ENCODE data around the gene FN1. TPM values are rescaled to one million over a fixed set of nuclear protein-coding genes. Genes with fewer than 3 reads are reported as not detected.

FN1 gene
- total and polyA plus RNA-seq, 2 of the 8 experiments (the other 6 are each of a cell fraction or from before 2014, with no cell fraction given) = 42.9 to 109 TPM

DNA sequence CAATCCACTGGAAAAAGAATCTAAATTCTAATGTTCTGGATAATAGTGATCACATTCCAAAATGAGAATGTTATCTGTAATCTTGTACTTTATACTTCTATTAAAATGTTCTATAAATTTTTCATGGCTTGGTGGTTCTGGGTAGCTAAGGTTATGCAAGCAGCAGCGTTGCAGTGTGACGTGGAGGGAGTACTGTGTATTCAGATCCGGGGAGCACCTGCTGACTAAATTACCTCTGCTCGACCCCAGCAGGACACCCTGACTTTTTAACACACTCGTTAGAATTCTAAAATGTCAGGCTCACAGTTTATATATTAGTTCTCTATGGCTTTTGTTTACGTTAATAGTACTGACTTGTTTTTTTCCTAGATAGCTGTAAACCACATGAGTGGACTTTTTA, 111.1 kb downstream of the FN1 start:
- H2BK15ac ChIP-seq (ENCODE audit: low read length) = no peak overlapping the region
- no peak for FAIRE-seq
- no peak overlapping the region for H4K5ac ChIP-seq (ENCODE audit: insufficient read length, low read depth, low read length)
- H3K79me2 ChIP-seq (ENCODE audit: control insufficient read depth in 1 of 2, insufficient read depth in 2 of 2, low read length in 2 of 2) = peaks cover 0 to 72% of the 10 kb centered on the region in 2 experiments; a peak in 2 of 4 replicates
- no peak overlapping the region for H3K4me2 ChIP-seq (ENCODE audit: insufficient read depth in 1 of 2, low read depth in 2 of 2, low read length in 2 of 2)
- no peak overlapping the region for H2BK12ac ChIP-seq (ENCODE audit: low read depth, low read length)
- peaks cover 0 to 2% (median under 1%) of the 10 kb centered on the region in 4 experiments; a peak in 1 of 7 replicates for H3K4me1 ChIP-seq (replicated peaks in 1 of 4; ENCODE audit: control insufficient read depth in 3 of 4, insufficient read depth in 4 of 4, low read length in 3 of 4)
- 84% methylated on average over 6 of the region's 6 CpGs; no CpG with 5 or more reads in 1 of the 2 experiments for WGBS, 2 experiments (ENCODE audit: extremely low coverage in 1 of 2, insufficient coverage in 1 of 2, insufficient read length in 1 of 2, insufficient replicate concordance in 2 of 2, low coverage in 1 of 2, low lambda C conversion rate in 2 of 2, missing lambda C conversion rate in 1 of 2)
- no peaks in the 10 kb centered on the region for H3K27me3 ChIP-seq (replicated peaks in 1 of 4; ENCODE audit: control insufficient read depth in 3 of 4, extremely low read depth in 1 of 4, insufficient read depth in 3 of 4, low read length in 3 of 4)
- no peak overlapping the region for H4K91ac ChIP-seq (replicated peaks; ENCODE audit: insufficient read length, low read length)
- H2BK120ac ChIP-seq (replicated peaks; ENCODE audit: low read depth, low read length) = no peak overlapping the region
- no peaks in the 10 kb centered on the region for H3K9me3 ChIP-seq (ENCODE audit: insufficient read depth in 2 of 2, low read depth in 1 of 2, low read length in 1 of 2)
- no peak overlapping the region for H4K8ac ChIP-seq (ENCODE audit: extremely low read depth, insufficient read depth, low read length)
- ChIA-PET POLR2A (ENCODE audit: partially characterized antibody) (interaction anchor here (0.8 to 2.8 kb wide), 3 partner anchors 13 to 20 kb away, joined by 4 to 16 read pairs (median 4); partner anchors contain the start of gene ATIC), CTCF (ENCODE audit: partially characterized antibody) (interaction anchor here (0.8 to 1.7 kb wide), 5 partner anchors 14 to 363 kb away, joined by 3 to 7 read pairs (median 3); no protein-coding TSS in a partner anchor)
- TF ChIP-seq SP4 (IDR thresholded peaks at IDR 0.05; ENCODE audit: low read length) = no peak
- no peak for TF ChIP-seq ASH2L (IDR thresholded peaks at IDR 0.05; ENCODE audit: low read length)
- TF ChIP-seq, protein P1, sequence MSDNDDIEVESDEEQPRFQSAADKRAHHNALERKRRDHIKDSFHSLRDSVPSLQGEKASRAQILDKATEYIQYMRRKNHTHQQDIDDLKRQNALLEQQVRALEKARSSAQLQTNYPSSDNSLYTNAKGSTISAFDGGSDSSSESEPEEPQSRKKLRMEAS (IDR thresholded peaks at IDR 0.05) = no peak
- TF ChIP-seq BCL11A (IDR thresholded peaks at IDR 0.05; ENCODE audit: low read depth in 2 of 2, low read length in 2 of 2) = no peak
- no peak for TF ChIP-seq SP2 (IDR thresholded peaks at IDR 0.05; ENCODE audit: low read length)
- TF ChIP-seq CREB1 (IDR thresholded peaks at IDR 0.05) = no peak
- TF ChIP-seq HDAC2 (IDR thresholded peaks at IDR 0.05; ENCODE audit: borderline replicate concordance in 1 of 2, low read depth in 2 of 2, low read length in 2 of 2) = no peak
- H2BK5ac ChIP-seq (ENCODE audit: low read depth, low read length) = no peak overlapping the region
- no peak overlapping the region for H3K4ac ChIP-seq (replicated peaks; ENCODE audit: insufficient read length, low read depth, low read length)
- H2AK5ac ChIP-seq (ENCODE audit: low read depth, low read length) = no peak overlapping the region
- no peaks in the 10 kb centered on the region; the same call in 1 of the 2 replicates for H3K79me1 ChIP-seq (ENCODE audit: low read depth, low read length)
- no peak overlapping the region for H3K56ac ChIP-seq (replicated peaks; ENCODE audit: insufficient read length, low read depth, low read length)
- H3K14ac ChIP-seq (ENCODE audit: insufficient read length) = no peak overlapping the region
- no peak overlapping the region for H2BK20ac ChIP-seq (ENCODE audit: low read length)
- H3K36me3 ChIP-seq (ENCODE audit: control insufficient read depth in 2 of 4, insufficient read depth in 4 of 4, low read length in 3 of 4) = peaks cover 20 to 74% (median 48%) of the 10 kb centered on the region in 4 experiments
- H3K23ac ChIP-seq (ENCODE audit: insufficient read length) = no peak overlapping the region
- no peak overlapping the region for H3K4me3 ChIP-seq (ENCODE audit: extremely low read depth in 1 of 4, insufficient read depth in 2 of 4, low read depth in 3 of 4, low read length in 4 of 4)
- peaks cover 6 to 12% of the 10 kb centered on the region in 2 experiments for H4K20me1 ChIP-seq (replicated peaks in 1 of 2; ENCODE audit: control insufficient read depth in 1 of 2, insufficient read depth in 2 of 2, low read length in 2 of 2)
- H3K9ac ChIP-seq (replicated peaks in 1 of 4; ENCODE audit: extremely low read depth in 1 of 4, low read depth in 3 of 4, low read length in 3 of 4) = no peak overlapping the region
- no peak overlapping the region for H2AFZ ChIP-seq (ENCODE audit: low read length)
- H3K18ac ChIP-seq (ENCODE audit: extremely low read depth, low read length) = no peak overlapping the region
- H3K27ac ChIP-seq (ENCODE audit: low read depth, low read length) = no peak overlapping the region
- DNase-seq (ENCODE audit: low read depth in 1 of 2, low spot score in 2 of 2) = no peak
- H3K23me2 ChIP-seq (ENCODE audit: low read depth, low read length) = no peaks in the 10 kb centered on the region
